ENCODE results near the gene C5AR1. TPM values are rescaled to one million over a fixed set of nuclear protein-coding genes. Genes with fewer than 3 reads are reported as not detected.
A peak's percentile ranks its signal among the peaks of the same experiment; 100 is the strongest.
"Not testable (repeated sequence)": the region's sequence is repeated elsewhere in the genome, so short reads cannot be mapped to it uniquely, and the experiment has no call there.

C5AR1 gene
- 0.47 to 1.2 TPM (median 0.98 TPM) in 3 replicates for total RNA-seq

- no peaks in the 10 kb centered on the region for H3K36me3 Mint-ChIP-seq
- no peak within 1 kb of the TSS for H3K4me3 Mint-ChIP-seq
- peaks cover 14% of the 10 kb centered on the region for H3K4me1 Mint-ChIP-seq
- no peak for DNase-seq (ENCODE audit: low spot score in 2 of 2, unreplicated experiment in 2 of 2)
- peak within 1 kb of the TSS; percentile 59 for H3K27ac Mint-ChIP-seq
- peaks cover 1% of the 10 kb centered on the region for H3K27me3 Mint-ChIP-seq (ENCODE audit: low read depth)
- H3K9me3 Mint-ChIP-seq, result no peaks in the 10 kb centered on the region
- TF ChIP-seq, protein P1, sequence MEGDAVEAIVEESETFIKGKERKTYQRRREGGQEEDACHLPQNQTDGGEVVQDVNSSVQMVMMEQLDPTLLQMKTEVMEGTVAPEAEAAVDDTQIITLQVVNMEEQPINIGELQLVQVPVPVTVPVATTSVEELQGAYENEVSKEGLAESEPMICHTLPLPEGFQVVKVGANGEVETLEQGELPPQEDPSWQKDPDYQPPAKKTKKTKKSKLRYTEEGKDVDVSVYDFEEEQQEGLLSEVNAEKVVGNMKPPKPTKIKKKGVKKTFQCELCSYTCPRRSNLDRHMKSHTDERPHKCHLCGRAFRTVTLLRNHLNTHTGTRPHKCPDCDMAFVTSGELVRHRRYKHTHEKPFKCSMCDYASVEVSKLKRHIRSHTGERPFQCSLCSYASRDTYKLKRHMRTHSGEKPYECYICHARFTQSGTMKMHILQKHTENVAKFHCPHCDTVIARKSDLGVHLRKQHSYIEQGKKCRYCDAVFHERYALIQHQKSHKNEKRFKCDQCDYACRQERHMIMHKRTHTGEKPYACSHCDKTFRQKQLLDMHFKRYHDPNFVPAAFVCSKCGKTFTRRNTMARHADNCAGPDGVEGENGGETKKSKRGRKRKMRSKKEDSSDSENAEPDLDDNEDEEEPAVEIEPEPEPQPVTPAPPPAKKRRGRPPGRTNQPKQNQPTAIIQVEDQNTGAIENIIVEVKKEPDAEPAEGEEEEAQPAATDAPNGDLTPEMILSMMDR (IDR thresholded peaks at IDR 0.05; ENCODE audit: unreplicated experiment), result no peak
These were observed at the start of gene C5AR1 for GRCh38 chr19:47309608-47310007. TSS of gene C5AR1 (plus strand) at chr19:47309861. CDS start at chr19:47309896, 35 bp downstream.

DNA sequence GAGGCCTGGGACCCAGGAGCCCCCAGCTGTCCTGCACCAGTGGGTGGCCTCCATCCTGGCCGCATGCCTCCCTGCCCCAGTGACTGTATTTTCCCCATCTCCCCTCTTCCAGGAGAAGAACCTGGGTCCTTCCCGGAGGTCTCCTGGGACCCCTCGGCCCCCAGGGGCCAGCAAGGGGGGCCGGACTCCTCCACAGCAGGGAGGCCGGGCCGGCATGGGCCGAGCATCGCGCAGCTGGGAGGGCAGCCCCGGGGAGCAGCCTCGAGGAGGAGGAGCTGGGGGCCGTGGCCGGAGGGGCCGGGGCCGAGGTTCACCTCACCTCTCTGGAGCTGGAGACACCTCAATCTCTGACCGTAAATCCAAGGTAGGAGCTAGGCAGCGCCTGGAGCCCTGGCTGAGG, 49.2 kb upstream of the C5AR1 start:
- TF ChIP-seq, protein P1 (IDR thresholded peaks at IDR 0.05; ENCODE audit: unreplicated experiment), result no peak
- Mint-ChIP-seq H3K27me3 (ENCODE audit: low read depth) (no peaks in the 10 kb centered on the region), H3K36me3 (peaks cover 45% of the 10 kb centered on the region), H3K9me3 (no peaks in the 10 kb centered on the region), H3K4me1 (peaks cover 24% of the 10 kb centered on the region), H3K27ac (no peak overlapping the region), H3K4me3 (no peak overlapping the region)
- no peak for DNase-seq (ENCODE audit: low spot score in 2 of 2, unreplicated experiment in 2 of 2)

DNA sequence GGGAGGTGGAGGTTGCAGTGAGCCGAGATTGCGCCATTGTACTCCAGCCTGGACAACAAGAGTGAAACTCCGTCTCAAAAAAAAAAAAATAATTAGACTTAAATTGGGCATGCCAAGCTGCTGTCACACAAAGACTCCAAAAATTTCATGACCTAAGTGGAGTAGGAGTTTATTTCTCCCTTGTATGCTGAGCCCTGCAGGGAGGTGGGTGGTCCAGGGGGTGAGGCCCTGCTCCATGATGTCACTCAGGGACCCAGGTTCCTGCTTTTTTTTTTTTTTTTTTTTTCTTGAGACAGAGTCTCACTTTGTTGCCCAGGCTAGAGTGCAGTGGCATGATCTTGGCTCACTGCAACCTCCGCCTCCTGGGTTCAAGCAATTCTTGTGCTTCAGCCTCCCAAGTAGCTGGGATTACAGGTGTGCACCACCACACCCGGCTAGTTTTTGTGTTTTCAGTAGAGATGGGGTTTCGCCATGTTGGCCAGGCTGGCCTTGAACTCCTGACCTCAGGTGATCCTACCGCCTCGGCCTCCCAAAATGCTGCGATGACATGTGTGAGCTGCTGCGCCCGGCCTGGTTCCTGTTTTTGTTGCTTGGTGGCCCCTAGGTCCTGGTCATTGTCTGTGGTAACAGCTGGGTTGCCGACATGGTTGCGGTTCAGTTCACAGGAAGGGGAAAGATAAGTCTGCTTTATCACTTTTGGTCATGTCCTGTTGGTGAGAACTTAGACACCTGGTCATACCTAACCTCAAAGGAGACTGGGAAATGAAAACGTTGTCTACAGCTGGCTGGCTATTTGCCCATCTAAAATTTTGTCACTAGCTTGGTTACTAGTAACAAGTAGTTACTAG, 47.5 kb upstream of the C5AR1 start:
- H3K27me3 Mint-ChIP-seq (ENCODE audit: low read depth); H3K4me3 Mint-ChIP-seq; H3K9me3 Mint-ChIP-seq; DNase-seq (ENCODE audit: low spot score in 2 of 2, unreplicated experiment in 2 of 2); H3K27ac Mint-ChIP-seq: not testable (repeated sequence)
- H3K4me1 Mint-ChIP-seq, result peaks cover 24% of the 10 kb centered on the region
- H3K36me3 Mint-ChIP-seq, result peaks cover 56% of the 10 kb centered on the region

- TF ChIP-seq, protein P1 (IDR thresholded peaks at IDR 0.05; ENCODE audit: unreplicated experiment), result no peak
- Mint-ChIP-seq H3K4me1 (peaks cover under 1% of the 10 kb centered on the region), H3K9me3 (no peaks in the 10 kb centered on the region), H3K27ac (no peak overlapping the region), H3K36me3 (peaks cover 46% of the 10 kb centered on the region), H3K27me3 (ENCODE audit: low read depth) (no peaks in the 10 kb centered on the region), H3K4me3 (no peak overlapping the region)
- no peak for DNase-seq (ENCODE audit: low spot score in 2 of 2, unreplicated experiment in 2 of 2)
These were observed 45.0 kb upstream of the C5AR1 start for GRCh38 chr19:47264629-47265028.

DNA sequence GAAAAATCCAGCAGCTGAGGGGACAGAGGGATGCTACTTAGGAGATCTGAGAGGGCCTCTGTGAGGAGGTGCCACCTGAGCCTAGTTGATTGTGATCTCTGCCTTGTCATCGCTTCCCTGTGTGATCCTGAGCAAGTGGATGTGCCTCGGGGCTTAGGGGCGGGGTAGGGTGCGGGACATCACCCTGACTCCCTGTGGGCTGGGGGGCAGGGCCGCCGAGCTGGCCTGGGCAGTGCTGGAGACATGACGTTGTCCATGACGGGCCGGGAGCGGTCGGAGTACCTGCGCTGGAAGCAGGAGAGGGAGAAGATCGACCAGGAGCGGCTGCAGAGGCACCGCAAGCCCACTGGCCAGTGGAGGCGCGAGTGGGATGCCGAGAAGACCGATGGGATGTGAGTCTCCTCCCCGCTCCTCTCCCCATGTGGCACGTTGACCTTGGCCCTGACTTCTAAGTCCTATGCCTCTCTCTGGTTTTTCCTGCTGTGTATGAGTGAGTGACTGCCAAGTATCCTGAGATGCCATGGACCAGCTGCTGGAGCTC, 43.2 kb upstream of the C5AR1 start:
- DNase-seq (ENCODE audit: low spot score in 2 of 2, unreplicated experiment in 2 of 2), result no peak
- no peaks in the 10 kb centered on the region for H3K9me3 Mint-ChIP-seq
- H3K36me3 Mint-ChIP-seq, result peaks cover 42% of the 10 kb centered on the region
- TF ChIP-seq, protein P1 (IDR thresholded peaks at IDR 0.05; ENCODE audit: unreplicated experiment), result no peak
- no peaks in the 10 kb centered on the region for H3K4me1 Mint-ChIP-seq
- no peak overlapping the region for H3K27ac Mint-ChIP-seq
- H3K4me3 Mint-ChIP-seq, result no peak overlapping the region
- H3K27me3 Mint-ChIP-seq (ENCODE audit: low read depth), result no peaks in the 10 kb centered on the region

DNA sequence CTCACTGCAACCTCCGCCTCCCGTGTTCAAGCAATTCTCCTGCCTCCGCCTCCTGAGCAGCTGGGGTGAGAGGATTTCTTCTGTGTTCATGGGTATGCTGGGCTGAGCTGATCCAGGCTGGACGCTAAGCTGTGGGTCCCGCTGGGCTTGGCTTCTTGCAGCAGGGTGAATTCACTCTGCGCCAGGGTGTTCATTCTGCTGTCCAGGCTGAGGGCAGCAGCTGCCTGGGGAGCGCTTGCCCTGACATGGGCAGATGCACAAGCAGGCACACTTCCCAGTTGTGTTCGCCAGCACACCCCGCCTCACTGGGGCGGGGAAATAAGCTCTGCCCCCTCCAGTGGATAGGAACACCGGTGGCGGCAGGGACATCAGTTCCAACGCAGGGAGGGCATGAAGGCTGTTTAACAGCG, 42.3 kb upstream of the C5AR1 start:
- H3K27me3 Mint-ChIP-seq (ENCODE audit: low read depth), result no peaks in the 10 kb centered on the region
- no peak overlapping the region for H3K4me3 Mint-ChIP-seq
- no peaks in the 10 kb centered on the region for H3K9me3 Mint-ChIP-seq
- peaks cover 41% of the 10 kb centered on the region for H3K36me3 Mint-ChIP-seq
- H3K27ac Mint-ChIP-seq, result no peak overlapping the region
- no peak for DNase-seq (ENCODE audit: low spot score in 2 of 2, unreplicated experiment in 2 of 2)
- H3K4me1 Mint-ChIP-seq, result peaks cover 2% of the 10 kb centered on the region
- TF ChIP-seq, protein P1 (IDR thresholded peaks at IDR 0.05; ENCODE audit: unreplicated experiment), result no peak

All from mesothelial cell of epicardium (in vitro differentiated cells).